Left hindlimb (tissue), 1 donor: ENCODE results near the gene XPNPEP2.

ENCODE experiments used
- DNase-seq: peaks from one replicate; pipeline ENCODE4 v3.0.0-alpha.2; 2018

XPNPEP2 gene, protein sequence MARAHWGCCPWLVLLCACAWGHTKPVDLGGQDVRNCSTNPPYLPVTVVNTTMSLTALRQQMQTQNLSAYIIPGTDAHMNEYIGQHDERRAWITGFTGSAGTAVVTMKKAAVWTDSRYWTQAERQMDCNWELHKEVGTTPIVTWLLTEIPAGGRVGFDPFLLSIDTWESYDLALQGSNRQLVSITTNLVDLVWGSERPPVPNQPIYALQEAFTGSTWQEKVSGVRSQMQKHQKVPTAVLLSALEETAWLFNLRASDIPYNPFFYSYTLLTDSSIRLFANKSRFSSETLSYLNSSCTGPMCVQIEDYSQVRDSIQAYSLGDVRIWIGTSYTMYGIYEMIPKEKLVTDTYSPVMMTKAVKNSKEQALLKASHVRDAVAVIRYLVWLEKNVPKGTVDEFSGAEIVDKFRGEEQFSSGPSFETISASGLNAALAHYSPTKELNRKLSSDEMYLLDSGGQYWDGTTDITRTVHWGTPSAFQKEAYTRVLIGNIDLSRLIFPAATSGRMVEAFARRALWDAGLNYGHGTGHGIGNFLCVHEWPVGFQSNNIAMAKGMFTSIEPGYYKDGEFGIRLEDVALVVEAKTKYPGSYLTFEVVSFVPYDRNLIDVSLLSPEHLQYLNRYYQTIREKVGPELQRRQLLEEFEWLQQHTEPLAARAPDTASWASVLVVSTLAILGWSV

DNA sequence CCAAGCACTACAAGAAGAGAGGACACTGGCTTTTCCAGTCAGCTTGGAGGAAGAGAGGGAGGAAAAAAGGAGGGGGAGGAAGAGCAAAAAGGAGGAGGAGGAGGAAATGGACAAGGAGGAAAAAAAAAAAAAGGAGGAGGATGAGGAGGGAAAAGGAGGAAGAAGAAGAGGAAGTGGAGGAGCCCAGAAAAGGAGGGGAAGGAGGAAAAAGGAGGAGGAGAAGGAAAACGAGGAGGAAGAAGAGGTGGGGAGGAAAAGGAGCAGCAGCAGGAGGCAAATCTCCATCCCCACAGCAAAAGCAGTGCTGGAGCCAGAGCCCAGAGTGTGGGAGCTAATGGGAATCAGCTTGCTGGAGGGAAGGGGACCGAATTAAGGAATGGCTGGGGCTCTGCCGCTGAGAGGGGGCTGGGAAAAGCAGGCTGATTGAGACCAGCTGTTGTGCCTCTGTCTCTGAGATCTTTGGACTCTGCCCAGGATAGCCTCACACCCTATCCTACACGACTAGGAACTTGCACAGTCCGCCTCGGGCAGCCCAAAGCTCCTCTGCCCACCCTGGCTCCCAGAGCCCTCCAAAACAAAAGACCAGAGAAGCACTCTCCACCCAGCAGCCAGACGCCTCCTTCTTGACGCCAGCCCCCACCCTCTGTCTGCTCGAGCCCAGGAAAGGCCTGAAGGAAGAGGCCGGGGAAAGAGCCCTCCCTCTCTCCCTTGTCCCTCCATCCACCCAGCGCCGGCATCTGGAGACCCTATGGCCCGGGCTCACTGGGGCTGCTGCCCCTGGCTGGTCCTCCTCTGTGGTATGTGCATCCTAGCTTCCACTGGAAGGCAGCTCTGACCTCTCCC lies at the start of gene XPNPEP2:
Gene XPNPEP2 (plus strand): TSS at position 514 of the 843 bp plus-strand sequence. CDS start 235 bp downstream, at position 749.
- peak; percentile 76 for DNase-seq

DNA sequence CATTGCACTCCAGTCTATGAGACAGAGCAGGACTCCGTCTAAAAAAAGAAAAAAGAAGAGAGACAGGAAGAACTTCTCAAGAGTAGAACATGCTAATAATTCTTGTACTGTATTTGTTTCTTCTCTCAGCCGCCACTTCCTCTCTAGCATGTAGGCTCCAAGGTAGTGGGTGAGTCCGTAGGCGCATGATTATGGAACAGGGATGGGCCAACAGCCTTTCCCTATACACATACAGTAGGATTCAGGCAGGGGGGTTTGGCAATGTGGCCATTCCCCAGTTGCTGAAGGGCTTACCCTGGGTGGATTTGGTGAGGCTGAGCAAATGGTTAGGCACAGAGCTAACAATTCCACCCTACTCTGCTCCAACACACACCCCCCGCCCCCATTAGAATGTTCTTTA lies 49.0 kb upstream of the XPNPEP2 start:
- no peak for DNase-seq

DNA sequence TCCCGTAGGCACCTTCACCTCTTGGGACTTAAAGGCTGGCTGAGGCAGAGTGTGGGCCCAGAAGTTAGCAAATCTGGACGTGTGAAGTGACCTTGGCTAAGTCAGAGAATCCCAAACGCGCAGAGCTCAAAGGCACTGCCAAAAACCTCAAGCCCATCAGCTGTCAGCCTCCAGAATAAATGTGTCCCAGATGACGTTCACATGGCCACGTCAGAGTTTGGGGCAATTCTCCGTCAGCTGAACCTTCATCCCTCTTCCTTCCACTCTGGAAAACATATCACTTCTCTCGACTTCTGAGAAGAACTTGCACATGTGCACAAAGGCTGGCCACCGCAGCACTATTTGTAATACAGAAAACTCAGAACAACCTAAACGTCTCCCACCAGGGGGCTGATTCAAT lies 48.3 kb upstream of the XPNPEP2 start:
- DNase-seq, result no peak

DNA sequence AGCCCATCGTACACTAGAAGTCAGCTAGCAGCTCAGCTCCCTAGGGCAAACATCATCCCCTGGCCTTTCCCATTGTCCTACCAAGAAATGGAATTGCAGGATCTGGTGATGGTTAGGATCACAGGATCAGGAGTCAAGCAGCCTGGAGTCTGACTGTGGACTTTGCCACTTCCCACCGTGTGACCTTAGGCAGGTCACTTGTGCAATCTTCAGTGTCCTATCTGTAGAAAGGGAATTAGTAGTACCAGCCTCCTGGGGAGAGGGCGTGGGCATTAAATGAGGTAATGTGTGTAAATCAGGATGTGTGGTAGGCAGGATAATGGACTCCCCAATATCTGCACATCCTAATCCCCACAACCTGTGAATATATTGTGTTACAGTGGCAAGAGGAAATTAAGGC lies 45.4 kb upstream of the XPNPEP2 start:
- no peak for DNase-seq

DNA sequence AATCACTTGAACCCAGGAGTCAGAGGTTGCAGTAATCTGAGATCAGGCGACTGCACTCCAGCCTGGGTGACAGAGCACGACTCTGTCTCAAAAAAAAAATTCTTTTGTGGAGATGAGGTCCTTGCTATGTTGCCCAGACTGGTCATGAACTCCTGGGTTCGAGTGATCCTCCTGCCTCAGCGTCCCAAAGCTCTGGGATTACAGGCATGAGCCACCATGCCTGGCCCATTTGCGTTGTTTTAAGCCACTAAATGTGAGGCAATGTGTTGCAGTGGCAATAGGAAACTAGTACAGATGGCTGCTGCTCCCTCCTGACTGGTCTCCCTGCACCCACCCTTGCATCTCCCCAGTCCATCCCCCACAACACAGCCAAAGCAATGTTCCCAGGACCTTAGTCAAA lies 44.0 kb upstream of the XPNPEP2 start:
- no peak for DNase-seq

DNA sequence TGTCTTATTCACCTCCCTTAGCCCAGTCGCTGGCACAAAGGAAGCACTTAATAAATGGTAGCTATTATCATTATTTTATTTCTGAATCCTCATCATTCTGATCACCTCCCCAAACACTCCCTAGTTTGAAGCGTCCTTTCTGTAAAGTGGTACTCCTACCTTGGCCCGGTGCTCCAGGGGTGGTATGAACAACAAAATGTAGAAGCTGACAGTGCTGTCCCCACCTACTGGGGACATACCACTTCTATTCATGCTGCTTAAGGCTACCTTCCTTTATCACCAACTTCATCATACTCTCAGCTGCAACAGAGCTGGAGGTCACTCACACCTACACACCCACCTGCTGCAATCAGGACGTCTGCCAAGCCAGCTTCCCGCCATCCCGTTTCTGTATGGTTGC lies 43.2 kb upstream of the XPNPEP2 start:
- no peak for DNase-seq

DNA sequence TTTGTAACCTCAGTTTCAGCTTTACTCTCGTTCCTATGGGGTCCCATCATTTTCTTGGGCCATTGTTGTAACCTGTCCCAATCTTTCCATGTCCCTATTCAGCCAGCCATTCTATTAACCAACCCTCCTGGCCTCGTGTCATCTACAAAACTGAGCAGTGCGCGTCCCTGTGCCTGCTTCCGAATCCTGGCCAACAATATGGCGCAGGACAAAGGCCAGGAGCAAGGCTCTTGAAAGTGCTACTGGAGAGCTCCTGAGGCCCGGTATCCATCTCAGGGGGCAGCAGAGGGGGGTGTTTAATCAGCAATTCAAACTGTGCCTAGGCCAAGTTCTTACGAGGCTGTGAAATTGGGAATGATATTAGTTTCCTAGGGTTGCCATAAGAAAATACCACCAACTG lies 42.8 kb upstream of the XPNPEP2 start:
- no peak for DNase-seq

DNA sequence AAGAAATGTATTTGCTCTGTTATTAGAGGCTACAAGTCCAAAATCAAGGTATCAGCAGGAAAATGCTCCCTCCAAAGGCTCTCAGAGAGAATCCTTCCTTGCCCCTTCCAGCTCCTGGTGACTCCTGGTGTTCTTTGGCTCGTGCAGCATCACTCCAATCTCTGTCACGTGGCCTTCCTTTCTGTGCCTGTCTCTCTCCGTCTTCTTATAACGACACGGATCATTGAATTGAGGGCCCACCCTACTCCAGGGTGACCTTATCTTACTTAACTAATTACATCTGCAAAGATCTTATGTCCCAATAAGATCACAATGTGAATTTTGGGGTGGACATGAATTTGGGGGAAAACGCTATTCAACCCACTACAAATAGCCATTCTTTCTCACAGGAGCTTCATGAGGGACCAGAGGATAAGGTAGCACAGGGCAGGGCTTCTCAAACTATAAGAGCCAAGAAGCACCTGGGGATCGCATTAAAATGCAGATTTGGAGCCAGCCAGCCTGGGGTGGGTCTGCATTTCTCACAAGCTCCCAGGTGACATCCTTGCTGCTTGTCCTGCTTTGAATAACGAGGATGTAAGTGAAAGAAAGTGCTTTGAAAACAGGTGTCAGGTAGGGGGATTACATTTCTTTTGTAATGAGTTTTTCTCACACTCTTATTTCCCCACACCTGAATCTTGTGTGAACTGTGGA lies 42.2 kb upstream of the XPNPEP2 start:
- no peak for DNase-seq

DNA sequence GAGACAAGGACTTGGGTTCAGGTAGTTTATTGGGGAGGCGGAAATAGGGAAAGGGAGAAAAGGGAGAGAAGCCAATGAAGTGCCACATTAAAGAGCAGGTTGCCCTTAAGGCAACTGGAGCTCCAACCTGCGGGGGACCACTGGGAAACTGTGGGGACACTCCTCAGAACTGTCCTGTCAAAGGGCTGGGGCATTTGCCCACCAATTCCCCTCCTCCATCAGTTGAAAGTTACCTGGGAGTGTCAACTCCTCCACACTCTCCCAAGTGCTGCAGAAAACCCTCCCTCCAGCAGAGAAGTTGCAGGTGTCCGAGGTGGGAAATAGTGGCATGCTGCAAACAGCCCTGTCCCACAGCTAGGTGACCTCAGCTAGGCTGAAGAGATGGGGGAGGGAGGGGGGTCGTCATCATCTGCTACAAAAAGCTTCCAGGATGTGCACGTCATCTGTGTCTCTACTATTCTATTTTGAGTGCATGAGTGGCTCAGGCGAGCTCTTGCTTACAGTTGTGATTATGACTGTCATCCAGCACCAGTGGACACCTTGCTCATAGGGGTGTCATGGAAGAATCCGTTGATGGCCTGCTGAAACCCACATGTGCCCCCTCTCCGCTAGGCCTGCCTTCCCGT lies 41.5 kb upstream of the XPNPEP2 start:
- no peak for DNase-seq

DNA sequence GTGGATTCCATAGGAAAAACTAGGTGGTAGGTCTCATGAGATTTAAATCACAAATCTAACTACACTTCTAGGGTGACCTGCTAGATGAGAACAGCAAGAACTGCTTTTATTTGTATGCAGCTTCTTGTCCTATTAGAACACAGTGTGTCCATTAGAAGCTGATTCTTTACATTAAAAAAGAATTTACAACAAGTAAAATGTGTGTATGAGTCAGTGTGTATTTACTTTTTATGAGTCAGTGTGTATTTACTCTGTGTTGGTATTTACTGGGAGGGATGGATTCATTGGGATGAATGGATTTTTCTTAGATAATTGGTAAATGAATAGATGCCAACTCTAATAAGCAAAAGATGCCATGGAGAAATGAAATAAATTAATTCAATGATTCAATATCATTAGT lies 40.6 kb upstream of the XPNPEP2 start:
- DNase-seq, result no peak

DNA sequence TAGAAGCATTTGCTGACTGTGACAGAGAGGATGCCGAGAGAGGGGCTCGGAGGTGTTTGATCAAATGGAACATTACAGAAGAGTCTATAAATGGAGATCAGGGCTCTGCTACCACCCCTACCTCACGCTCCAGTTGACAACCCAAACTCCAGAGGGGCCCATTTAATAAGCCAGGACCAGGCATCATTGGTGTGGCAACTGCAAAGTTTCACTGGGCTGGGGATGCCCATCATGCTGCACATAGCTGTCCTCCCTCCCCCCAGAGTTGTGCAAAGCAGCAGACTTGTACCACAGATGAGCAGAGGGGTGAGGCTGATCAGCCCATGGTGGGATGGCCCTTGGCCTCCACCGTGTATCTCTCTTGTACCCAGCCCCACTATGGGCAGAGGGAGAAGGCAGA lies 38.2 kb upstream of the XPNPEP2 start:
- no peak for DNase-seq

DNA sequence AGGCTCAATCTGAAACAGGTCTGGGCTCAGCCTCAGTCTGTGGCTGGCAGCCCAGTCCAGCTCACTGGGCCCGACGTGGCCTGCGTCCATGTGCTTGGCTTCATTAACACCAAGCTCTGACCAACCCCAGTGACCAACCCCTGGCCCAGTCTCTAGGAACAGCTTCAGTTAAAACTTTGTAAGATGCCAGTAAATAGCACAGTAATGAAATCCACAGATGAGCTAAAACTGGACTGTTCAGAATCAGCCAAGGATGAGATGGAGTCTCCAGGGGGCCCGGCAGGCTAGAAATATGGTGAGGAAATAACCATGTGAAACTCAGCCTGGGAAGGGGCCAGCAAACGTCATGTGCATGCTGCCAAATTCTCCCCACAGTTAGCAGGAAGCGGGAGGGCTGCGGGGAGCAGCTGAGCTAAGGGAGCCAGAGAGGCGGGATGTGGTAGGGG lies 37.1 kb upstream of the XPNPEP2 start:
- DNase-seq, result peak; percentile 83

DNA sequence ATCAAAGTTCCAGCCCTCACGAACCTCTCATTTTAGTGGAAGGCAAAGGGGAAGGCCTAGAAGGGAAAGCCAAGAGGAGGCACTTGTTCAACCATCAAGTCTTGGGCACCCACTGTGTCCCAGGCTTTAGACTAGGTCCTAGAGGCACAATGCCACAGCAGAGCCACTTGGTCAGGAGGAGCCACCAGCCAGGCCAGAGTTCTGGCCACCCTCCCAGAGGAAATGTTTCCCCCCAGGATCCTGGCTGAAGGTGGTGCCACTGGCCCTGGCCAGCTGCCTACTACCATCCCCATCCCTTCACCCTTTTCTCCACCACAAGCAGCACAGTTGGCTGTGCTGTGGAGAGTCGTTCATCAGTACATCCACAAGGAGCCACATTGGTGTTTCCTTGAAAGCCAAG lies 34.3 kb upstream of the XPNPEP2 start:
- DNase-seq, result no peak

DNA sequence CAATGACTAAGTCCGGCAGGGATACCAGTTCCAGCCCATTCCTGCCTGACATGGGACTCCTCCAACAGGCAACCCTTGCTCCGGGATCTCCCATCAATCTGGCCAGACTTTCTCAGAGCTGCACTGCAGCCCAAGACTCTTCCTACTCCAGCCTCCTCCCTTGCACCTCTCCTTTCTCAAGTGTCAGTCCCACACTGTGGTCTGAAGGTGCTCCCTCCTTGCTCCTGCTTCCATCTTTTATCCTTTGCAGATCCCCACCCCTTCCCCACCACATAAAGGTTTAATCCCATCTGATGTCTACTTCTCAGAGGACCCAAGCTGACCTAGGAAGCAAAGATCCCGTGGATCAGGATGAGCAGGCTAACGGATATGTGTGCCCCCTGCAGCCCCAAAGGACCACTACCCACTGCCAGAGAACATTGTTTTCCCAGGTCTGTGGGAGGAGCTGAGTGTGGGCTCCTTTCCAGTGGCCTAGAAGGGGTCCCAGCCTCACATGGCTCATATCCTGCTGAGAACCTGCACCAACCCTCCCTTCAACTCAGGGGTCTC lies 33.3 kb upstream of the XPNPEP2 start:
- DNase-seq, result no peak

DNA sequence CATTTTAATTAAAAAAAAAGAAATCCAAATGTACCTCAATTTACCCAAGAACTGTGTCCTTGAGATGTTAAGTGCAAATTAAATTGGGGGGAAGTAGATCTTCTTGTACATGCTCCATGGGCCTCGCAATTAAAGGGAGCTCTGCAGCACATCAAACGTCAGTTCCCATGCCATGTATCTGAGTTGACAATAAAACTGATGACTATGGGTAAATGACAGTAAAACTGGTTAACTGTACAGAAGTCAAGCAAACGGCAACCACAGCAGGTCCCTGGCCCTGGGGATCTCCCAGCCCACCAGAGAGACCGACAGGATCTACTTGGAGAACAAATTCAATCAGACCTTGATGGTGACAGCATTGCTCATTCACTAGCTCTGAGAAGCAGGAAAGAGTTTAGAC lies 32.8 kb upstream of the XPNPEP2 start:
- no peak for DNase-seq

DNA sequence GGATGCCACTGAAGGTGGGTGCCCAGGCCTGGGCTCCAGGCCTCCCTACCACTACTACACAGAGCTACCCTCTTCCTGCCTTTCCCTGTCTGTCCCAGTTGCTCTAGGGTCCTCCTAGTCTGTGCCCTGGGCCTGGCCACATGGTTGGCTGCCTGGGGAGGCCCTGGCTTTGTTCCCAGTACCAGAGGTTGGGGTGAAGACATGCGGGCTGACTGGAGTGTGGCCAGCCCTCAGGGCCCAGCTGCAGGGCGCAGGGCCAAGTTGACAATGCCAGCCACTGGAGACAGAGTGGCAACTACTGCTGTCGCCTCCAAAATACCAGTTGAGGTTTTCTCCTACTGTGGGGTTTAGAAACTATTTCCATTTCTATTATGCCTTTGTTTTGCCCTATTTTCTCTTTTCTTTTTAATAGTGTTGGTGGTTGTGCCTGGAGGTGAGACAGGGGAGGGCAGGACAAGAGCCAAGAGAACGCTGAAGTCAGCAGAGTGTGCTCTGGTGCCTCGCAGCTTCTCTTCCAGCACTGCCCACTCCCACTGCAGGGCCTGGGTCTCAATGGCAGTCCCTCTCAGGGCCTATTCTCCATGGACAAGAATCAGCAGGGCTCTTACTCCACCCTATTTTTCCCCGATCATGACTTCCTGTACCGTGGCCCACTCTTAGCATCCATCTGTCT lies 32.2 kb upstream of the XPNPEP2 start:
- DNase-seq, result peak; percentile 63

DNA sequence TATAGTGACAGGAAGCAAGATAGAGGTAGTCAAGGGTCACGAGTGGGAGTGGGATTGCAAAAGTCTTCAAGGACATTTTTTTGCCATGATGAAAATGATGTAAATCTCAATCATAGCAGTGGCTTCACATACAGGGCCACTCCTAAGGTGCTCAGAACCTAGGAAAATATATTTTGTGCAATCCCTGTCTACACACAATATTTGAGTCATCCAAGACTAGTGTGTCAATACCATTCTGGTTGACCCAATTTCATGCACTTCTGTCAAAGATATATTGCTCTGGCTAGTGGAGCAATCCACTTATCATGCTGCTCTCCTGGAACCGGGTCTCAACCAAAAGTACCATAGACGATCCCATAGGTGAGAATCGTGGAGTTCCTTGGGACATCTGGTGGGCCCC lies 24.2 kb upstream of the XPNPEP2 start:
- DNase-seq, result no peak

DNA sequence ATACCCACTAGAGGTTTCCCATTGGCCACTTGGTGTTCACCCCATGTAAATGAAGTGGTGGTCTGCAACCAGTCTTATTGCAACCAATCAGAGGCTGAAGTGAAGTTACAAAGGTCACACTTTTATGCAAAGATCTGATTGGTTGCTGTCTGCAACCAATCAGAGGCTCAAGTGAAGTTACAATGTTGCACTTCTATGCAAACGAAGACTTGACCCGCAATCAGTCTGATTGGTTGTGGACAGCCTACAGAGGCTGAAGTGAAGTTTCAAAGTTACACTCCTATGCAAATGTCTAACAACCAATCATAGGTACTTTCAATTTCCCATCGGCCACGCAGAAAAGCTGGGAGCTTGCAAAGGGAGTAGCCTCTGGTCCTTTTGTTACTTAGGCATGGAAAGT lies 22.3 kb upstream of the XPNPEP2 start:
- DNase-seq, result no peak

DNA sequence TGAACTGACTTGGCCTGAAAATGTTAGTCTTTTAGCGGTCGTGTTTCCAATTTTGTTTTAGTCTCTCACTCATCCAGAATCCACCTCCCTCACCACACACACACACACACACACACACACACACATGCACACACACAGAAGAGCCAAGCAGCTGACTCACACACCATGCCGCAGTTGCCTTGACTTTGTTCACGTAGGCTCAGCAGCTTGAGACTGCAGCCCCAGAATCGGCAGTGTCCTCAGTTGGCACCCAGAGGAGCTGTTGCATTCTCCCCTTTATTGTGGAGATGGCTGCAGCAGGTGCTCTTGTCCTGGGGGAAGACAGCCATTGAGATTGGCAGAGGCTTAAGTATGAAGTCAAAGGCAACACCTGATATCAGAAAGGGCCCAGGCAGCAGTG lies 20.9 kb upstream of the XPNPEP2 start:
- DNase-seq, result peak; percentile 81

DNA sequence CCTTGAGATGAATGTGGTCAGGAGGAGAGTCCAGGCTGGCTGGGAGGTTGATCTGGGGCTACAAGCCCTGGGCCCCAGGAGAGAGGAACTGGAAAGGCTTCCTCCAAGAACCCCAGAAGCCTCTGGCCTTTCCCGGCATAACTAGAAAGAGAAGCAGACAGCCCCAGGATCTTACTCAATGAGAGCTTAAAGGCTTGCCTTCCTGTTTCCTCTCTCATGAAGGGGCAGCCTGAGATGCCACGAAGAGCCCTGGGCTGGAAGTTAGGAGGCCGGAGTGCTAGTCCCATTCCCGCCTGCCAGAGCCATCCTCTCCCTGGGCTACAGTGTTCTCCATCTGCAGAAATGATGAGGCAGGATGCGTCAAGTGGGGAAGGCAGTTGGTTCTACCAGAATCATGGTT lies 20.1 kb upstream of the XPNPEP2 start:
- no peak for DNase-seq

DNA sequence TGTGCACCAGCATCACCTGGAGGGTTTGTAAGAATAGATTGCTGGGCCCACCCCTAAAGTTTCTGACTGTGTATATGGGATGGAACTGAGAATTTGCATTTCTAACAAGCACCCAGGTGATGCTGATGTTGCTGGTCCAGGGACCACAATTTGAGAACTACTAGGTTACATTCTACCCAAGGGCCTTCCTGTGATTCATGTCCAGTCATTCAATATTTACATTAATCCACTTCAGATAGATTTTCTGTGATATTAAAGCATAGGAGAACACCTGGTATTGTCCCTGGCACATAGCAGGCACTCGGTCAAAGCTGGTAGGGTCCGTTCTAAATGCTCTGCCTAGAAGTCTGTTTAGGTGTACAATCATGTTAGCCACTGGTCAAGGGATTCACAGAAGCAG lies 19.5 kb upstream of the XPNPEP2 start:
- DNase-seq, result no peak
